GM18951 (cell line): ENCODE results near the gene NEK7.
"Not testable (repeated sequence)": the region's sequence is repeated elsewhere in the genome, so short reads cannot be mapped to it uniquely, and the experiment has no call there.

Experiments
- POLR2A ChIP-seq: IDR thresholded peaks from 4 replicates; pipeline ENCODE4 v1.6.1; 2011; ENCODE audit warnings: mild to moderate bottlenecking; ENCODE audit not compliant: insufficient read length, insufficient read depth; ENCODE audit errors: extremely low read depth
- in situ Hi-C: fragments of 300-500 bp; cut with MboI; formaldehyde crosslinking; loops from one replicate; pipeline ENCODE4 v1.12.0; 2022; ENCODE audit warnings: low sequenced_read_pairs, mixed read lengths, inconsistent platforms; ENCODE audit not compliant: unreplicated experiment

Gene NEK7

GRCh38 chr1:198212675-198213074 is 55.9 kb downstream of the NEK7 start:
- no peak for TF ChIP-seq POLR2A
- in situ Hi-C loops = no loop called here

DNA sequence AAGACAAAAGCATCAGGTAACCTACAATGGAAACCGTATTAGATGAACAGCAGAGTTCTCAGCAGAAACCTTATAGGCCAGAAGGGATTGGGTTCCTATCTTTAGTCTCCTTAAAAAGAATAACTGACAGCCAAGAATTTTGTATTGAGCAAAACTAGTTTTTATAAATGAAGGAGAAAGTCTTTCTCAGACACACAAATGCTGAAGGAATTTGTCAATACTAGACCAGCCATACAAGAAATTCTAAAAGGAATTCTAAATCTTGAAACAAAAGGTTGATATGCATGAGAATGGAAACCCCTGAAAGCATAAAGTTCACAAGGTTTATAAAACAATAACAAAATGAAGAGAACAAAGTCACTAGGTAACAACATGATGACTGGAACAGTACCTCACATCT is 58.1 kb downstream of the NEK7 start:
- no peak for TF ChIP-seq POLR2A
- in situ Hi-C loops = no loop called here

DNA sequence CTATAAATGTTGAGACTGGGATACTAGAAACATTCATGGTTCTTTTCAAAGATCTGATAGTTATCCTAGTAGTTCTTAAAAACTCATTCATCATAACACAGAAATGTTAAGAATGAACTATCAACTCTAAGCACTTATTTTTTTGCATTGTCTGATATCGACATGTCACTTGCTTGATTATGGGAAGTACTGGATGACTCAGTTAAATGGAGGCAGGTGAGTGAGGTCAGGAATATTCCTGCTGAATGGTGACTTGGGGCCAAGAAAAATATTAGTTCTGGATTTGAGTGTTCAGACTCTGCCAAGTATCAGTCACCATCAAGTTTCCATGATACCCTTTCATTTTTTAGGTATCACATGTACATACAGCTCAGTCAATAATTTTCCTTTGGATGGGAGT is 63.6 kb downstream of the NEK7 start:
- TF ChIP-seq POLR2A = no peak
- in situ Hi-C loops = no loop called here

DNA sequence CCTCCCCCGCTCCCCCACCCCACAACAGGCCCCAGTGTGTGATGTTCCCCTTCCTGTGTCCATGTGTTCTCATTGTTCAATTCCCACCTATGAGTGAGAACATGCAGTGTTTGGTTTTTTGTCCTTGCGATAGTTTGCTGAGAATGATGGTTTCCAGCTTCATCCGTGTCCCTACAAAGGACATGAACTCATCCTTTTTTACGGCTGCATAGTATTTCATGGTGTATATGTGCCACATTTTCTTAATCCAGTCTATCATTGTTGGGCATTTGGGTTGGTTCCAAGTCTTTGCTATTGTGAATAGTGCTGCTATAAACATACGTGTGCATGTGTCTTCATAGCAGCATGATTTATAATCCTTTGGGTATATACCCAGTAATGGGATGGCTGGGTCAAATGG is 70.2 kb downstream of the NEK7 start:
- in situ Hi-C loops = not testable (repeated sequence)

DNA sequence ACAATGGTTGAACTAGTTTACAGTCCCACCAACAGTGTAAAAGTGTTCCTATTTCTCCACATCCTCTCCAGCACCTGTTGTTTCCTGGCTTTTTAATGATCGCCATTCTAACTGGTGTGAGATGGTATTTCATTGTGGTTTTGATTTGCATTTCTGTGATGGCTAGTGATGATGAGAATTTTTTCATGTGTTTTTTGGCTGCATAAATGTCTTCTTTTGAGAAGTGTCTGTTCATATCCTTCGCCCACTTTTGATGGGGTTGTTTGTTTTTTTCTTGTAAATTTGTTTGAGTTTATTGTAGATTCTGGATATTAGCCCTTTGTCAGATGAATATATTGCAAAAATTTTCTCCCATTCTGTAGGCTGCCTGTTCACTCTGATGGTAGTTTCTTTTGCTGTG is 70.7 kb downstream of the NEK7 start:
- in situ Hi-C loops = not testable (repeated sequence)

DNA sequence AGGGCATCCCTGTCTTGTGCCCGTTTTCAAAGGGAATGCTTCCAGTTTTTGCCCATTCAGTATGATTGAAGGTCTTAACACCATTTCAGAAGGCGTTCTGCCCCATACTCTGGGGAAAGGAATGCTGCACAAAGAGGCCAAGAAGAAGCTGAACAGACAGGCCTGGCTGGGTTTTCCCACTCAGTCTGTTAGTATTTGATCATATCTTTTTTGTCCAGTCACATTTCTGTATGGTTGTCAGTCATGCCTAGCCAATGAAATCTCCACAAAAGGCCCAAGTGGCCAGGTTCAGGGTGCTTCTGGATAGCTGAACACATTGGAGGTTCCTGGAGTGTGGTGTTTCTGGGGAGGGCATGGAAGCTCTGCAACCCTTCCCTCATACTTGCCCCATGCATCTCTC is 72.1 kb downstream of the NEK7 start:
- in situ Hi-C loops = no loop called here
- no peak for TF ChIP-seq POLR2A

DNA sequence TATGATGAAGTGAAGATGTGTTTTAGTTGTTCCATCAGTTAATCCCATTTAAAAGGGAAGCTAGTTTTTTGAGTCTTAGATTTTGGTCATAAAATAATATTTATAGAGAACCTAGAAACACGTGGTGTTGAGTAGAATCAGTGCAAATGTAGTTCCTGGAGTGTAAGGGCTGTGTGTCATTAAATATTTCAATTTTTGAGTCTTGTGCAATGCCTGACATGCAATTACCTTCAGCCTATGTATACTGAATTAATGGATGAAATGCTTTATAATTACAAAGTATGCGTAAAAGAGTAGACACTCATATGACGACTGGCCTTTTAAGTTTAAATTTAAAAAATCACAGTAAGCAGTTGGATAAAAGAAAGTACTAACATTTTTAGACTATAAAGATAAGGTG is 75.0 kb downstream of the NEK7 start:
- in situ Hi-C loops = no loop called here
- TF ChIP-seq POLR2A = no peak

- in situ Hi-C loops = no loop called here
- no peak for TF ChIP-seq POLR2A
Observed at GRCh38 chr1:198232378-198232777, 75.6 kb downstream of the NEK7 start.

- TF ChIP-seq POLR2A = no peak
Observed at GRCh38 chr1:198232940-198233675, 76.3 kb downstream of the NEK7 start.

GRCh38 chr1:198234520-198235251 is 77.9 kb downstream of the NEK7 start:
- no peak for TF ChIP-seq POLR2A
- in situ Hi-C loops = no loop called here

More at GRCh38 chr1:198232940-198233675, 76.3 kb downstream of the NEK7 start:
- in situ Hi-C loops = no loop called here

DNA sequence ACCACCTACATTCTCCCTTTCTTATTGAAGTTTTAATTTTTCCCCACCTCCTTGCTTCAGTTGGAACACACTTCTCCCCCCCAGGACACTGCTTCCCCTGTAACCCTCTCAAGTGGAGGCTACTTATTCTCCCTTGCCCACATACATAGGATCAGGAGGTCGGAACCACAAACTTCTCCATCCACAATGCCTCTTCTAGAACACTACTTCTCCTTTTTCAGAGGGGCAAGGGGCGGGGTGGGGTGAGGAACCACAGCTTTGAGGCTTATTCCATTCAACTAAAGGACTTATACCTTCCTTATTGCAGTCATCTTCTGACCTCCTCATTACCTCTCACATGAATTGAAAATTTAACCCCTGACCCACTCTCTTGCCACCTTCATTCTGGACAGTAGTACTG is 81.3 kb downstream of the NEK7 start:
- in situ Hi-C loops = no loop called here
- no peak for TF ChIP-seq POLR2A

GRCh38 chr1:198241553-198241952 is 84.8 kb downstream of the NEK7 start:
- no peak for TF ChIP-seq POLR2A
- in situ Hi-C loops = no loop called here

DNA sequence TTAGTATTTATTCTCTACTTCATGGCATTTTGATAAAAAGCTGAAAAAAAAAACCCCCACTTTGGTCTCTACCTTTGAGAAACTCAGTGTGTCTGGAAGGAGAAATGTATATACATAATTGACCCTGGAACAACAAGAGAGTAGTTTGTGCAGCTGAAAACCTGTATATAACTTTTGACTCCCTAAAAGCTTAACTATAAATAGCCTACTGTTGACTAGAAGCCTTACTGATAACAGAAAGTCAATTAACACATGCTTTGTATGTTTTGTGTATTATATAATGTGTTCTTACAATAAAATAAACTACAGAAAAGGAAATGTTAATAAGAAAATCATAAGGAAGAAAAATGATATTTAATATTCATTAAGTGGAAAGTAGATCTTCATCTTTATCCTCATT is 88.0 kb downstream of the NEK7 start:
- in situ Hi-C loops = no loop called here
- TF ChIP-seq POLR2A = no peak

DNA sequence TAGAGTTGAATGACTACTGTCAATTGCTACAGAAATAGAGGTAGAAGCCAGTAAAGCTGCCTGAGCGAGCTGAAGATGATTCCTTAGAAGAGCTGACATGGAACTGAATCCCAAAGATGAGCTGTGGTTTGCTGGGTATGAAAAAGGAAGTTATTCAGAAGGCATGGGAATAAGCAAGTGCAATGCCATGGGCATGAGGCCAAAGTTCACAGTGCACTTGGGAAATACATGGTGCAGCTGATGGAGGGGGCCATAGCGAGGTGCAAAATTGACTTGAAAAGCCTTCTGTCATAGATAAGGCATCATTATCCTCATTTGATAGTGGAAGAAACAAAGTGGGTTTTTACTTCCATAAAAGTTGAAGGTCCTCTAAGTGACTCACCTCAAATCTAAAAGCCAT is 88.6 kb downstream of the NEK7 start:
- in situ Hi-C loops = no loop called here
- TF ChIP-seq POLR2A = no peak
